Kidney glomerular epithelial cell (primary cell): ENCODE measurements around the gene TMEM255A.
A peak's percentile ranks its signal among the peaks of the same experiment; 100 is the strongest.
"Not testable (repeated sequence)": the region's sequence is repeated elsewhere in the genome, so short reads cannot be mapped to it uniquely, and the experiment has no call there.

Experiments
- DNase-seq: peaks from one replicate; lab custom pipeline; 2025; lab: John Stamatoyannopoulos, UW

The TMEM255A gene

DNA sequence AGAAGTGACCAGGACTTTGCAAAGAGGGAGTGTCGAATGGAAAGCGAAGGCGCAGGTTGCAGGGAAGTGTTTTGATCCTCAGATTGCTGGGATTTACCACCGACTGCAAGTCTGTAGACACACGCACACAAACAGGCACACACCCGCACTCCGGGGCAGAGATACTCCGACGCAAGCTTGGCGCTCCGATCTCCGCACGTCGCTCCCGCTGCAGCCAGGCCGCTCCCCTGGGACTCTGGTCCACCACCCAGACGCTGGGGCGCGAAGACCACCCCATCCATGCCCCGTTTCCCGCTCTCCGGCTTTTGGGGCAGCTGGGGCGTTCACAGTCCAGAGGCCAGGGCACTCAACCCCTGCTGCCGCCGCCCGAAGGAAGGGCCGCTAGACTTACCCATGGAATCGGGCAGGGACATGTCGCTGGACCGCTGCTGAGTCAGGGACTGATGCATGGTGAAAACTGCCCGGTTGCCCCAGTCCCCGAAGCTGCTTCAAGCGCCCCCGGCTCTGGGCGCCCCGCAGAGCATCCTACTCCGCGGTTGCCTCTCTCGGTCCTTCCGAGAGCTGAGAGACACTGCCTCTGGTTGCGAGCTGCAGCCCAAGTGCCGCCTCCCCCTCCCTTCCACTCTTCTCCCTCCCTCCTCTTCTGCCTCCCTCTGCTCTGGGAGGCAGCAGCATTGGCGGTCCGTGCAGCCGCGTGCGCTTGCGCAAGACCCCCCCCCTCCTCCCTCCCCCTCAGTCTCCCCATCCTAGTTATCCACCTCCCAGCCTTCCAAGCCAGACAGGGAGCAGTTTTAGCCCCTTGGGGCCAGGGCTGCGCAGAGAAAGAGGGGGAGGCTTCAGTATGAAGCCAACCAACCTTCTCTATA lies at the start of gene TMEM255A:
Gene TMEM255A, minus strand, starts transcription at position 601 of the 866 bp plus-strand sequence. Its CDS starts 152 bp downstream, at position 449.
- DNase-seq, result no peak

DNA sequence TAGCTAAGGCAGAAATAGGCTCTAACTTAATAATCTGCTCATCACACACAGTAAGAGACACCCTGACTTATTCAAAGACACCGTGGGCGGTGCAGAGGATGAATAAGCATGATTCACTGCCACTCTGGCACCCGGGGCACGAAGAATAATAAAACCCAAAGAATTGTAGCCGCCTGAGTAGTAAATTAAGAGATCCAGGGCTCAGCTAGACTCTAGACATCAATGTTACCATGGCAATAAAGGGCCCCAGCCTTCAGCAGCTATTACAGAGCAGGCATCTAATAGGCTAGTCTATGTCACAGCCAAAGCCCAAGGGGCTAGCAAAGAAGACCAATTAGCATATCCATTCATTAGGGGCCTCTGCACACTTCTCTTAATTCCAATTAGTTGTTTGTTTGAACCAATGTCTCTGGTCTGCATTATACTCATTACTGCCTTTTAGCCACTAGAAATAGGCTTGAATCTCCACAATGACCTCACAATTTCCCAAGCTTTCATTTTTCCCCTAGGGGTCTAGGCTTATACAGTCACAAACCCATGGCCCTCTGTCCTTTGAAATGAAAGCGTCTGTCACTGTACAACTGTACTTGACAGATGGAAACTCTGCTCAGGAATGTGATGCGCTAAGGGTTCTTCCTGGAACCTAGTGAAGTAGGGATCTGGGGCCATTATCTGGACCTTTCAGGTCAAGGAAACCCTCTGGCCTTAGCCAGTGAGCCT lies 47.6 kb upstream of the TMEM255A start:
- peak; percentile 66 for DNase-seq

DNA sequence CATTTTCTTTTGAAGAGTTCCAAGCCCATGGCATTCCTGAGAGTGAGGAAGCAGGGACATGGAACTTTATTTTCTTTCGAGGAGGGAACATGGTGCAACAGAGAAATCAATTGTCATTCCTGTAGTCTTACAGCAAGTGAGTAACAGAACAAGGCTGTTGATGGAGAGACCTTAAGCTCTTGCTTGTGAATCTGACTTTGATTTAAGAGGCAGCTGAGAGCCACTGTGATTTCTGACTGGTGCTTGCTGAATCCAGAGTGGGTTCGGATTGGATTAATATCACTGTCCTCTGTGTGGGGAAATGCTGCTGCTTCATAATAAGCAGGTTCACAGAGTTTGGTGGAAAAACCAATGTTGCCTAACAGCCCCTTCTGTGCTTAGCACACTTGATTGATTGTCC lies 45.9 kb upstream of the TMEM255A start:
- no peak for DNase-seq

DNA sequence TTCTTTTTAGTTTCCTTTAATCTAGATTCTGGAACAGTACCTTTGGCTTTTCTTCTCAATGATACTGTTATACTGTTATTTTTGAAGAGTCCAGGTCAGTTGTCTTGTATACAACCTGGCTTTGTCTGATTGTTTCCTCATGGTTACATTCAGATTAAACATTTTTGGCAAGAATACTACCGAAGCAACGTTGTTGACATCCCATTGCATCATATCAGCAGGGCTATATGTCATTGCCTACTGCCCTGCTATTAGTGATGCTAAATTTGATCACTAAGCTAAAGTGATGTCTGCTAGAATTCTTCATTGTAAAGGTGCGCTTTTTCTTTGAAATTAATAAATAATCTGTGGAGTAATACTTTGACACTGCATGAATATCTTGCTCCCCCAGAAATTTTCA lies 44.8 kb upstream of the TMEM255A start:
- DNase-seq, result no peak

DNA sequence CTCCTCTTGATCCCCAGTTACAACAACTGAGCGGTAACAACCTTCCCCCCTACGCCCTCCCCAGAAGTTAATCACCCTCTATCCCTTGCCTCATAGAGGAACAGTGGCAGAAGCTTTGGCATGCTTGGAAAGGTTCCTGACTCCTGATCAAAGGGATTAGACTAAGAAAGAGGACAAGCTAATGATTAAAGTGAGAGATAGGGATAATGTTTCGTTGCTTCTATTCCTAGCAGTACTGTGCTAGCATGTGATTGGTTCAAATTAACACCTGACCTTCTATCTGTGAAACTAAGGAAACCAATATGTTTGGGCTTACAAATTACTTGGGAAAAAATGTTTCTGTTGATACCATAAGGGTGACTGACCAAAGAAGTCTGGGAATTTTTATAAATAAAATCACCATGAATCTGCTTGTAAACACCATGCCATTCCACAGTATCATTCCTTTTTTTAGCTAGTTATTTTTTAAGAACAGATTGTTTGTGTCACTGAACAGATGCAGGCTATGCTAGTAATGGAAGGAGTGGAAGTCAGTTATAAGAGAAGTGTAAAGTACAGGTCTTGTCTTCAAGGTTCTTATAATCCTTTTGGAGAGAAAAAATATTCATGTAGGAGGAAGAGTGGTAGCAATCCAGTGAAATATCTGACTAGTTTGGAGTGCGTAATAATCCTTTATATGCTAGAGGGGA lies 39.3 kb upstream of the TMEM255A start:
- no peak for DNase-seq

DNA sequence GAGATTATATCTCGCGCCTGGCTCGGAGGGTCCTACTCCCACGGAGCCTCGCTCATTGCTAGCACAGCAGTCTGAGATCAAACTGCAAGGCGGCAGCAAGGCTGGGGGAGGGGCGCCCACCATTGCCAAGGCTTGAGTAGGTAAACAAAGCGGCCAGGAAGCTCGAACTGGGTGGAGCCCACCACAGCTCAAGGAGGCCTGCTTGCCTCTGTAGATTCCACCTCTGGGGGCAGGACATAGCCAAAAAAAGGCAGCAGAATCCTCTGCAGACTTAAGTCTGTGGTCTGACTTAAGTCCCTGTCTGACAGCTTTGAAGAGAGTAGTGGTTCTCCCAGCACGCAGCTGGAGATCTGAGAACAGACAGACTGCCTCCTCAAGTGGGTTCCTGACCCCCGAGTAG lies 33.3 kb upstream of the TMEM255A start:
- DNase-seq, result not testable (repeated sequence)

DNA sequence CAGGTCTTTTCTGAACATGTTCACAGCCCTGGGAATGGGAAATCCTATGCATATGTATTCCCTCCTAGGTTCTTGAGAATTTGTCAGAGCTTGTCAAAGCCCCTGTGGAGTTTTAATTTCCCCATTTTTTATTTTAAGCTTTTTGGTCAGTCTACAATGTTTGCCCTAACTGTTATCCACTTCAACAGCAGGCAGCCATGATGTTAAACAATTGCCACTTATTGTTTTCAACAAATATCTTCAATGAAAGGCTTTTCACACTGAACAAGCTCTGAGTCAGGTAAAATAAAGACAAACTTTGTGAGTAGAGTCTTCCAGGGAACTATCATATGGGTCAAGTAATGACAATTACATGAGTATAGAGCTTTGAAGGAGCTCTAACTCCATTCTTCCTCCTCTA lies 25.6 kb upstream of the TMEM255A start:
- no peak for DNase-seq

DNA sequence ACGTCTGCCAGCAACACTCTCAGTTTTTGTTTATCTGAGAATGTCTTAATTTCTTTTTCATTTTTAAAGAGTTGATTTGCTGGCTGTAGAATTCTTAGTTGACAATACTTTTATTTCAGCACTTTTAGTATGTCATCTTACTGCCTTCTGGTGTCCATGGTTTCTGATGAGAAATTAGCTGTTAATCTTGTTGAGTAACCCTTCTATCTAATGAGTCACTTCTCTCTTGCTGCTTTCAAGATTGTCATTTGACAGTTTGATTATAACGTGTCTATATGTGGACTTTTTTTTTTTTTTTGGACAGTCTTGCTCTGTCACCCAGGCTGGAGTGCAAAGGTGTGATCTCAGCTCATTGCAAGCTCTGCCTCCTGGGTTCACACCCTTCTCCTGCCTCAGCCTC lies 24.0 kb upstream of the TMEM255A start:
- DNase-seq, result no peak

DNA sequence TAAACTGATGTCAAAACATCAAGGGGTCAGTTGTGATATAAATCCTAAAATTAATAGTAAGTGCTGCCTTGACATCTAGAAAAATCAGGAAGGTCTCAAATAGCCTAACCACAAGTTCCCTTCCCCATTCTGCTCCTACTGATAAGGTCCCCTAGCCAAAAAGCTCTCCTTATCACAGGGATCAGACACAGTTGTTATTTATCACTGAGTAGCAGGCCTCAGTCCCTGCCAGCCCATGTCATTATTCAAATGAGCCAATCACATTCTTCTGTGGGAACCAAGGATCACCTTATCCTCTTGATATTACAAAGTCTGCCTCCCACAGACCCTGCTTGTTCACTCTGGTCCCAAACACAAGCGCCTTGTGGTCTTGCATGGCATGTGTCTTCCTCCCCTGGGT lies 23.3 kb upstream of the TMEM255A start:
- DNase-seq, result no peak

DNA sequence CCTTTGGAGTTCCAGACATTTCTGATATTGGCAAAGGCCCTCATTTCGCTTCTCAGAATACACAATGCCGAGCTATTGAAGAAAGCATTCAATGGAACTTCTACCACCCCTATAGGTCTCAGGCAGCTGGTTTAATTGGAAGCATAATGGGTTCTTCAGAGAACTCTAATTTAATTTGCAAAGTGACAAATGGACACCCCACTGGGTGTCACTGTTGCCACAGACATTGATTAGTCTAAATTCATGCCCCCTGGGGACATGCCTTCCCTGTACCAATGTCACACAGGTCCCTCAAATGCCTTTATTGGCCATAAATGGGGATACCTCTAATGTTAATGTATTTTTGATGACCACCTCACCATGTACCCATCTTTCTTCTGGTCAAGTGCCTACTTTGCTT lies 22.9 kb upstream of the TMEM255A start:
- no peak for DNase-seq

DNA sequence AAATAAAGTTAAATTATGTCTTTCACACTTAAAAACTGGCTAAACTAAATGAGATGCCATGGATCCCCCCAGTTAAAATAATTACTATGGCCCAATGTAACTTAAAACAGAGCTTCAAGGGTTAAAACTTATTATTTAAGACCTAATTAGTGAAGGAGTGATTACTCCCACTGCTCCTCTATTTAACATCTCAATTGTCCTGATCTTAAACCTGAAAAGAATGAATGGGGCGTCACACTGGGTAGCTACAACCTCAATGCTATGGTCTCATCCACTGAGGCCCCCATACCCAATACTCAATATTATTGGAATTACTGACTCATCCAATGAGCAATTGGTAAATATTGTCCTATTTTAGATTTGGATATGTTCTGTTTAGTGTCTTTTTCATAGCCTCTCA lies 21.1 kb upstream of the TMEM255A start:
- DNase-seq, result no peak

DNA sequence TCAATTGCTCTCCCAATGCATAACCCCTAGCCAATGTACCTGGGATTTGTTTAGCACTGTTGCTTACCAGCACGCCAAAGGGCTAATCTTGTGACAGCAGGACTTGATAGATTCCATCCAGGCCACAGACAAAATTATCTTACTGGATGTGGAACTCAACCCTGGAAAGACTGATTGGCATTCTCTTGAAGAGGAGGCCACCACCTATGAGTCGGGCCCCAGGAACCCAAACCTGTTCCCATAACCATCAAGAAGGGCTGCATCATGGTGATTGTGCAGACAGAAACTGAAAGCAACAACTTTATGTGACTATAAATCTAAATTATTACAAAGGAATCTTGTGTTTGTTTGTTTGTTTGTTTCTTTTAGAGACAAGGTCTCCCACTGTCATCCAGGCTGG lies 19.9 kb upstream of the TMEM255A start:
- DNase-seq, result no peak

DNA sequence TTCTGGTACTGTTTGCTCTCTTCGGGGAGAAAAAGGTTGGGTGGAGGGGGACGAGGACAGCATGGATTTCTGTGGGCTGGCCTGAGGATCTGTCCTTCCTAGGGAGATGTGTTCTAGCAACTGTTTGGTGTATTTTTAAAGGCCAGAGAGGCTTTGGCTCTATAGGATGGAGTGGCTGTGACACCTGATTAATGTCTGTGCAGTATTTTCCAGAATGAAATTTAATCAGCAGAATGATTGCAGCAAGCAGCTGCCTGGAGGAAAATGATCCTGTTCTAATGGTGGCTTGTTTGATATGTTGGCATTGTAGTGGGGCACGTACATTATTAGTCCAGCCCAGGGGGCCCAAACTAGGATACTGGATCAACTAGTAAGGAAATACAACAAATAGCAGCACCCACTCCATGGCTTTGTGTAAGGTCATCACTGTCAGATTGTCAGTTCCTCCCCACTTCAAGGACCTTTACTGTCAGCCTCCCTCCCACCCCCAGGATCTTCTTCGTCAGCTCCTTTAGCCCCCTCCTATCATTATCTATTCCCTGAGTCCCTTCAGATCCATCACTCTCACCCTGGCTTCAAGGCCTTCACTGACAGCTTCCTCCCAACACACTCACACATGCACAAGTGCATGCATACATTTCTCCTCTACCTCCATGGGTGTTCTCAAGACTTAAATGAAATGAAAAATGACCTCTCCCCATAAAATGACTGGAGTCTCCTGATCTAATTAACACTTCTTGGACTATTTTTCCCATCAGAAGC lies 10.4 kb upstream of the TMEM255A start:
- no peak for DNase-seq

DNA sequence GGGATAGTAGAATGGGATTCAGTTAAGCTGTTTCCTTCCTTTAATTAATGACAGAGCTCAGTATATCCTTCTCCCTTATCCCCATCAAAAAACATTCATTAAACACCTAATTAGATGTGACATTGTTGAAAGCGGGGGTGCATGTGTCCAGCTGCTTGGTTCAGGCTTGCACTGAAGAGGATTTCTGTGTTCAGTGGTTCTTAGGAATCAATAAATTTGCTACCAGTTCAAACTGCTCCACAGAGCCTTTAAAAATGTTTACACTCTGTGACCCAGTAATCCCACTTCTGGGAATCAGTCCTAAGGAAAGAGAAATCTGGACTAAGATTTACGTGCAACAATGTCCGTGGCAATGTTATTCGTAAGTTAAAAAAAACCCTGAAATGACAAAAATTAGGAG lies 7.2 kb upstream of the TMEM255A start:
- DNase-seq, result no peak

DNA sequence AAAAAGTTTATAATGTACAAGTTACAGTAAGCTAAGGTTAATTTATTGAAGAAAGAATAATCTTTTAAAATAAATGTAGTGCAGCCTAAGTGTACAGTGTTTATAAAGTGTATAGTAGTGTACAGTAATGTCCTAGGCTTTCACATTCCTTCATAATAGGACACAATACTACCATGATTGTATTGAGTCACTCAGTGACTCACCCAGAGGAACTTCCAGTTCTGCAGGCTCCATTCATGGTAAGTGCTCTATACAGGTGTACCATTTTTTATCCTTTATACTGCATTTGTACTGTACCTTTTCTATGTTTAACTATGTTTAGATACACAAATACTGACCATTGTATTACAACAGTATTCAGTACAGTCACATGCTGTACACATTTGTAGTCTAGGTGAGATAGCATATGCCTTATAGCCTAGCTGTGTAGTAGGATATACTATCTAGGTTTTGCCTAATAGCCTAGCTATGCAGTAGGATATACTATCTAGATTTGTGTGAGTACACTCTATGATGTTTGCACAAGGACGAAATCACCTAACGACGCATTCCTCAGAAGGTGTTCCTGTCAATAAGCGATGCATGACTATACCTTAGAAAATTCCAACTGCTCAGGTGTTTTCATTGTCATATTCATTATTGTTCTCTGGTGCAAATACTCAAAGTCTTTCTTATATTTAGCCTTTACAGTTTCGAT lies 5.5 kb upstream of the TMEM255A start:
- peak; percentile 20 for DNase-seq

DNA sequence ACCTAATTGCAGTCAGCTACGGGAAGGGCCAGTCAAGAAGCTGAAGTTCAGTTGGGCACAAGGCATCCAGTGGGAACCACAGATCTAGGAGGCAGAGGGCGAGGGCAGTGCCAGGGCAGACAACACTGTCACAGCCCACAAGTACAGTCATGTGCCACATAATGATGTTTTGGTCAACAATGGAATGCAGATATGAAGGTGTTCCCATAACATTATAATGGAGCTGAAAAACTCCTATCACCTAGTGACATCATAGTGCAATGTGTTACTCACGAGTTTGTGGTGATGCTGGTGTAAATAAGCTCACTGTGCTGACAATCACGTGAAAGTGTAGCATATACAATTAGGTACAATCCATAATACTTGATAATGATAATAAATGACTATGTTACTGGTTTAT lies 4.5 kb upstream of the TMEM255A start:
- no peak for DNase-seq

DNA sequence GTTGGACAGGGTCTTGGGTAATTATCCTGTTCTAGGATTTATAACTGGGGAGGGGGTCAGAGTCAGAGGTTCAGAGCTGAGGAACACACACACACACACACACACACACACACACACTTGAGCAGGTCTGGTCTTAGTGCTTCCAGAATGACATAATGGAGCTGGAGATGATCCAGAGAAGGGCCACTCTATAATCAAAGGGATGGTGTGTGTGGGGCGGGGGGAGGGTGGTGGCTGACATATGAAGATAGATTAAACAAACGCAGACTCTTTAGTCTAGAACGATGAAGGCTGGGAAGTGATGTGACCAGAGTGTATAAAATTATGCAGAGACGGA lies 434 bp upstream of the TMEM255A start:
- no peak for DNase-seq

DNA sequence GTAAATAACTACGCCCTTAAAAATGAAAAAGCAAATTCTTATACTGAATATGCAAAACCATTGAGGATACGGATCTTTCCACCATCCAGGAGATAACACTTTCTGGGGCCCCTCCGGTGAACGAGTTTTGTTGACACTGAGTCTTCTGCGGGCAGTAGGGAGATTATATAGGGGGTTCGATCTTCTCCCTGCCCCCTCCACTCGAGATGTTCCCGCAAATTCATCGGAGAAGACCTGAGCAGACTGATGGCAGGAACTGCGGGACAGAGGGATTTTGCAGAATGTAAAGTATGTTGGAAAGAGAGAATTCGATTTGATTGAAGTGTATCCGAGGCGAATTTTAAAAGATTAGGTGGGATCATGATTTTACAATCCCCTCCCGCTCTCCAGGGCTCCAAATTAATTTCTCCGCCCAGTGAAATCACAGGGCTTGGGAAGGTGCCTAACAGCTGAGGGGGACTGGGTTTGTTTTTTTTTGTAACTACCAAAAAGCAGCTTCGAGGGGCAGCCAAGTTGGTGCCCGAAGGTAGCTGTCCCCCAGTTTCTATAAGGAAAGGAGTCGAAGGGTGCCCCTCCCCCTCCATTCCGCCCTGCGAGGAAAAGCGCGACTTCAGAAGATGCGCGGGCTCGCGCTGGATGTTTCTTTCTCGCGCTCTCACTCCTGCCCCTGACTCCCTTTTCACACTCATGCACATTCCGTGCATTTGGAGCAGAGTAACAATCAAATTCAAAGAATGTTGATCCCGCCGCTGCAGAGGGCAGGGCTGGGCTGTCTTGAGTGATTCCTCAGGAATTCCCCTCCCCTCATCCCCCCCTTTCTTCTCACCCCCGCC lies 1.2 kb downstream of the TMEM255A start:
- peak; percentile 1 for DNase-seq

DNA sequence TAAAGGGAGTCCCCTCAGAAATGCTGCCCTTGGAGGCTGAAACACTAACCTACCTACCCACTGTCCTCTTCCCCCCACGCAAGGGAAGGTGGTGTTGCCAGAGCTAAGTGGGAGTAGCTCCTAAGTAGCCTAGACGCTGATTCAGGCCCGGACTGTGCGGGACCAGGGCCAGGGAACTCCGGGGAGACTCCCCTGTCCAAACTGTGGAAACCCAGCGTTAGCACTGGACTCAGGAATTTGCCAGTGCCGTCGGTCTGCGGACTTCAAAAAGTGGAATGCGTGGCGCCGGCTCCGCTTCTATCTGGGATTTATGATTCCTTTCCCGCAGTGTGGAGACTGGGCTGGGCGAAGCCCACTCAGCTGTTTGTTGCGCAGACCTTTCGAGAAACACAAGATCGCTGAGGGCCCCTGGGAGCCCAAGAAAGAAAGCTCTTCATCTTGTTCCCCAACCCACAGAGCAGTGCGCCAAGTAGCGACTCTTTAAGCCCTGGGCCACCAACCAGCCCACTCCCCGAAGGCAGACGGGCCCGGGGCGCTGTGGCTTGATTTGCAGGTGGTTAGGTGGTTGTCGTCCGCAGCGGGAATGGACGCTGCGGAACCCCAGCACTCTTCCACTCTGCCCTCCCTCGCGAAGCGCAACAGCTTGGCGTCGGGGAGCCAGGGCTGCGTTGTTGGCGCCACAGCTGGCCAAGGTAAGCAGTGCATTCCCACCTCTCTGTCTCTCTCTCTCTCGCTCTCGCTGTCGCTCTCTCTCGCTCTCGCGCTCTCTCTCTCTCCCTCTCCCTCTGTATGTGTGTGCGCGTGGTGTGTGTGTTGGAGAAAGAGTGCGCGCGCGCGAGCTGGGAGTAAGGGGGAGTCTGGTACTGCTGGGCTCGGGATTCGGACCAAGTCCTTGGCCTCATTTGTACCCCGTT lies 2.0 kb downstream of the TMEM255A start:
- peak; percentile 32 for DNase-seq

DNA sequence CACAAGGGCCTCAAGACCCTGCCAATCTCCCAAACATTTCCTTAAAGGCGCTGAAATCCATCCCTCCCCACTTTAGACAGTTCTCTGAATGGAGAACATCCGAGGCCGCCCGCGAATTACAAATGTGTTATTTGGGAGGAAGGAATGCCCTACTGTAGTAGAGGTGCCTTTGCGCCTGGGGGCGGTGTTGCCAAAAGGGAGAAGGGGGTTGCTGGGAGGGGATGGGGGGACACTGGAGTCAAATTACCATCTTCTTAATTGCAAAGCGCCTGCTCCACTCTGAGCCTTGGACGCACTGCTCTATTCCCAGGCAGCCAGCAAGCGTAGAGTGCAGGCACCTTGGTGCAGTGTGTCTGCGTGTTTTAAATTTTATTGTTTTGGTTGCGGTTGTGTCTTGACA lies 2.7 kb downstream of the TMEM255A start:
- DNase-seq, result no peak
